ENCODE data around the gene TIAM2. TPM values are rescaled to one million over a fixed set of nuclear protein-coding genes. Genes with fewer than 3 reads are reported as not detected.

The TIAM2 gene
- total RNA-seq, 4 donors from 2014 or later: 8.6 to 17.0 (median 14.8) TPM

- Histone ChIP-seq H3K27ac (replicated peaks in 1 of 4) (no peak overlapping the region), H3K36me3 (no peaks in the 10 kb centered on the region), H3K9me3 (no peaks in the 10 kb centered on the region), H3K27me3 (no peaks in the 10 kb centered on the region), H3K4me1 (no peaks in the 10 kb centered on the region), H3K4me3 (no peak overlapping the region)
- no peak for TF ChIP-seq POLR2AphosphoS5 (IDR thresholded peaks at IDR 0.05)
- no peak for TF ChIP-seq CTCF (IDR thresholded peaks at IDR 0.05)
- TF ChIP-seq POLR2A (IDR thresholded peaks at IDR 0.05; ENCODE audit: low read depth): no peak
- TF ChIP-seq EP300 (IDR thresholded peaks at IDR 0.05): no peak
- intact Hi-C loops (cut with DNase I): no loop called here
- no peak for DNase-seq (ENCODE audit: extremely low spot score)
- 76% methylated on average over 6 of the region's 6 CpGs for WGBS
Observed at GRCh38 chr6:155066361-155066760, 71.2 kb downstream of the TIAM2 start.

GRCh38 chr6:155066921-155067680, 72.0 kb downstream of the TIAM2 start:
- Histone ChIP-seq H3K27ac (replicated peaks in 1 of 4) (no peak overlapping the region), H3K4me3 (no peak overlapping the region), H3K4me1 (no peaks in the 10 kb centered on the region), H3K36me3 (no peaks in the 10 kb centered on the region), H3K9me3 (no peaks in the 10 kb centered on the region), H3K27me3 (no peaks in the 10 kb centered on the region)
- intact Hi-C loops (cut with DNase I): no loop called here
- TF ChIP-seq POLR2AphosphoS5 (IDR thresholded peaks at IDR 0.05) (no peak), CTCF (IDR thresholded peaks at IDR 0.05) (no peak), POLR2A (IDR thresholded peaks at IDR 0.05; ENCODE audit: low read depth) (no peak), EP300 (IDR thresholded peaks at IDR 0.05) (no peak)
- no peak for DNase-seq (ENCODE audit: extremely low spot score)
- 86% methylated on average over 7 of the region's 7 CpGs for WGBS

GRCh38 chr6:155067956-155068615, 73.0 kb downstream of the TIAM2 start:
- Histone ChIP-seq H3K36me3 (no peaks in the 10 kb centered on the region), H3K27me3 (no peaks in the 10 kb centered on the region), H3K27ac (replicated peaks in 1 of 4) (no peak overlapping the region), H3K4me1 (no peaks in the 10 kb centered on the region), H3K4me3 (no peak overlapping the region), H3K9me3 (no peaks in the 10 kb centered on the region)
- WGBS: 64% methylated on average over 9 of the region's 9 CpGs
- DNase-seq (ENCODE audit: extremely low spot score): no peak
- TF ChIP-seq EP300 (IDR thresholded peaks at IDR 0.05) (no peak), POLR2A (IDR thresholded peaks at IDR 0.05; ENCODE audit: low read depth) (no peak), CTCF (IDR thresholded peaks at IDR 0.05) (no peak), POLR2AphosphoS5 (IDR thresholded peaks at IDR 0.05) (no peak)
- intact Hi-C loops (cut with DNase I): no loop called here

GRCh38 chr6:155069543-155069942, 74.4 kb downstream of the TIAM2 start:
- Histone ChIP-seq H3K36me3 (no peaks in the 10 kb centered on the region), H3K4me1 (no peaks in the 10 kb centered on the region), H3K9me3 (no peaks in the 10 kb centered on the region), H3K27me3 (no peaks in the 10 kb centered on the region), H3K27ac (replicated peaks in 1 of 4) (no peak overlapping the region), H3K4me3 (no peak overlapping the region)
- intact Hi-C loops (cut with DNase I): no loop called here
- DNase-seq (ENCODE audit: extremely low spot score): no peak
- no peak for TF ChIP-seq POLR2AphosphoS5 (IDR thresholded peaks at IDR 0.05)
- no peak for TF ChIP-seq CTCF (IDR thresholded peaks at IDR 0.05)
- no peak for TF ChIP-seq EP300 (IDR thresholded peaks at IDR 0.05)
- no peak for TF ChIP-seq POLR2A (IDR thresholded peaks at IDR 0.05; ENCODE audit: low read depth)

Measured in esophagus muscularis mucosa (tissue), 4 donors.